ENCODE results near the gene ARHGEF11.
A peak's percentile ranks its signal among the peaks of the same experiment; 100 is the strongest.

The ARHGEF11 gene

GRCh38 chr1:156896490-156897033 lies 149.0 kb downstream of the ARHGEF11 start:
- DNase-seq (ENCODE audit: low read depth in 3 of 3): no peak

- no peak for DNase-seq (ENCODE audit: low read depth in 3 of 3)
Observed at GRCh38 chr1:156895927-156896326, 149.6 kb downstream of the ARHGEF11 start.

GRCh38 chr1:156895455-156895812 lies 150.1 kb downstream of the ARHGEF11 start:
- DNase-seq (ENCODE audit: low read depth in 3 of 3): no peak

- no peak for DNase-seq (ENCODE audit: low read depth in 3 of 3)
Observed at GRCh38 chr1:156894711-156895454, 150.7 kb downstream of the ARHGEF11 start.

GRCh38 chr1:156894001-156894400 lies 151.5 kb downstream of the ARHGEF11 start:
- DNase-seq (ENCODE audit: low read depth in 3 of 3): no peak

- no peak for DNase-seq (ENCODE audit: low read depth in 3 of 3)
Observed at GRCh38 chr1:156893048-156893953, 152.2 kb downstream of the ARHGEF11 start, which contains the start of gene PEAR1. PEAR1 (plus strand) TSS chr1:156893718; CDS start chr1:156903927, 10,209 bp downstream.

- peak; percentile 61 to 88 (median 71) for DNase-seq (ENCODE audit: low read depth in 3 of 3)
Observed at GRCh38 chr1:156892190-156893047, 153.1 kb downstream of the ARHGEF11 start.

GRCh38 chr1:156889802-156890580 lies 155.6 kb downstream of the ARHGEF11 start:
- DNase-seq (ENCODE audit: low read depth in 3 of 3): peak; percentile 11 to 52 (median 18)

- no peak for DNase-seq (ENCODE audit: low read depth in 3 of 3)
Observed at GRCh38 chr1:156887734-156888133, 157.8 kb downstream of the ARHGEF11 start.

GRCh38 chr1:156887317-156887716 lies 158.2 kb downstream of the ARHGEF11 start:
- DNase-seq (ENCODE audit: low read depth in 3 of 3): no peak

- DNase-seq (ENCODE audit: low read depth in 3 of 3): no peak
Observed at GRCh38 chr1:156886583-156887281, 158.8 kb downstream of the ARHGEF11 start.

- no peak for DNase-seq (ENCODE audit: low read depth in 3 of 3)
Observed at GRCh38 chr1:156885880-156886355, 159.6 kb downstream of the ARHGEF11 start.

- no peak for DNase-seq (ENCODE audit: low read depth in 3 of 3)
Observed at GRCh38 chr1:156885314-156885713, 160.2 kb downstream of the ARHGEF11 start.

Data from stimulated activated CD4-positive, alpha-beta T cell treated with anti-CD3 and anti-CD28 coated beads, TNF-alpha, amount 100 ng/mL, for 24 hours (primary cell).